GM21390 (cell line): Measurements from ENCODE around the gene FAHD2A.
"Not testable (repeated sequence)": the region's sequence is repeated elsewhere in the genome, so short reads cannot be mapped to it uniquely, and the experiment has no call there.

Experiments used
- ATAC-seq: cut with Tn5 transposase; IDR thresholded peaks from one replicate; pipeline ENCODE4 v1.9.1; 2021; ENCODE audit not compliant: unreplicated experiment

FAHD2A gene

GRCh38 chr2:95433373-95433772, 30.9 kb downstream of the FAHD2A start:
- not testable (repeated sequence) for ATAC-seq

GRCh38 chr2:95433973-95434372, 31.5 kb downstream of the FAHD2A start:
- not testable (repeated sequence) for ATAC-seq

- ATAC-seq: not testable (repeated sequence)
Measured at GRCh38 chr2:95434507-95435076, 32.1 kb downstream of the FAHD2A start.

- not testable (repeated sequence) for ATAC-seq
Measured at GRCh38 chr2:95435162-95435871, 32.8 kb downstream of the FAHD2A start.

GRCh38 chr2:95435872-95436209, 33.3 kb downstream of the FAHD2A start:
- ATAC-seq: not testable (repeated sequence)

- ATAC-seq: not testable (repeated sequence)
Measured at GRCh38 chr2:95442474-95443099, 40.1 kb downstream of the FAHD2A start.

- not testable (repeated sequence) for ATAC-seq
Measured at GRCh38 chr2:95445317-95445716, 42.8 kb downstream of the FAHD2A start.

GRCh38 chr2:95463292-95463691, 60.8 kb downstream of the FAHD2A start:
- ATAC-seq: not testable (repeated sequence)
